GM23338 (cell line): ENCODE data around the gene SLC13A4.
"Not testable (repeated sequence)": the region's sequence is repeated elsewhere in the genome, so short reads cannot be mapped to it uniquely, and the experiment has no call there.

Experiments used
- CREB1 ChIP-seq: fragments of 250-450 bp; sonication (Bioruptor Pico); IDR thresholded peaks from 2 replicates; pipeline ENCODE4 v1.5.0; 2020; ENCODE audit warnings: low read depth, mild to moderate bottlenecking, moderate library complexity
- EZH2 ChIP-seq: fragments of 200-600 bp; sonication (generic); IDR thresholded peaks from one replicate; pipeline ENCODE4 v1.8.0; 2017; ENCODE audit warnings: antibody characterized with exemption, mild to moderate bottlenecking, low read depth; ENCODE audit not compliant: unreplicated experiment
- JUNB ChIP-seq: IDR thresholded peaks from one replicate; pipeline ENCODE4 v1.6.1; 2016; ENCODE audit warnings: antibody characterized with exemption; ENCODE audit not compliant: unreplicated experiment
- POLR2AphosphoS5 ChIP-seq: IDR thresholded peaks from 2 replicates; pipeline ENCODE4 v1.6.1; 2016; ENCODE audit warnings: antibody characterized with exemption, low read depth
- STAT1 ChIP-seq: IDR thresholded peaks from one replicate; pipeline ENCODE4 v1.6.1; 2016; ENCODE audit warnings: antibody characterized with exemption; ENCODE audit not compliant: unreplicated experiment
- ZNF114 ChIP-seq: fragments of 250-450 bp; sonication (Bioruptor Pico); IDR thresholded peaks from 2 replicates; pipeline ENCODE4 v1.5.0; 2020; ENCODE audit warnings: mild to moderate bottlenecking, moderate library complexity
- ZNF331 ChIP-seq: fragments of 250-450 bp; sonication (Bioruptor Pico); IDR thresholded peaks from 2 replicates; pipeline ENCODE4 v1.5.0; 2020; ENCODE audit warnings: low read depth, mild to moderate bottlenecking, moderate library complexity
- TF ChIP-seq, protein P1 (sequence below), 2 experiments: fragments of 200-600 bp in 1 of 2; sonication (generic) in 1 of 2; conservative IDR thresholded peaks; 2 replicates each; pipeline versions ENCODE4 v1.5.1 to v1.6.1; 2016 to 2017; ENCODE audit warnings: antibody characterized with exemption in 2 of 2, low read depth in 2 of 2, mild to moderate bottlenecking in 2 of 2, moderate library complexity in 1 of 2
- TF ChIP-seq, protein P2 (sequence below): IDR thresholded peaks from 2 replicates; pipeline ENCODE4 v1.6.1; 2016; ENCODE audit warnings: antibody characterized with exemption
- TF ChIP-seq, protein P3 (sequence below): IDR thresholded peaks from one replicate; pipeline ENCODE4 v1.6.1; 2018; ENCODE audit warnings: antibody characterized with exemption; ENCODE audit not compliant: unreplicated experiment

GRCh38 chr7:135737306-135737647 is 9.3 kb upstream of the SLC13A4 start:
- TF ChIP-seq, protein P1, sequence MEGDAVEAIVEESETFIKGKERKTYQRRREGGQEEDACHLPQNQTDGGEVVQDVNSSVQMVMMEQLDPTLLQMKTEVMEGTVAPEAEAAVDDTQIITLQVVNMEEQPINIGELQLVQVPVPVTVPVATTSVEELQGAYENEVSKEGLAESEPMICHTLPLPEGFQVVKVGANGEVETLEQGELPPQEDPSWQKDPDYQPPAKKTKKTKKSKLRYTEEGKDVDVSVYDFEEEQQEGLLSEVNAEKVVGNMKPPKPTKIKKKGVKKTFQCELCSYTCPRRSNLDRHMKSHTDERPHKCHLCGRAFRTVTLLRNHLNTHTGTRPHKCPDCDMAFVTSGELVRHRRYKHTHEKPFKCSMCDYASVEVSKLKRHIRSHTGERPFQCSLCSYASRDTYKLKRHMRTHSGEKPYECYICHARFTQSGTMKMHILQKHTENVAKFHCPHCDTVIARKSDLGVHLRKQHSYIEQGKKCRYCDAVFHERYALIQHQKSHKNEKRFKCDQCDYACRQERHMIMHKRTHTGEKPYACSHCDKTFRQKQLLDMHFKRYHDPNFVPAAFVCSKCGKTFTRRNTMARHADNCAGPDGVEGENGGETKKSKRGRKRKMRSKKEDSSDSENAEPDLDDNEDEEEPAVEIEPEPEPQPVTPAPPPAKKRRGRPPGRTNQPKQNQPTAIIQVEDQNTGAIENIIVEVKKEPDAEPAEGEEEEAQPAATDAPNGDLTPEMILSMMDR (conservative IDR thresholded peaks at IDR 0.05; ENCODE audit: low read depth in 2 of 2), result peak in 1 of 2 experiments; percentile 18; a peak in 1 of 4 replicates
- not testable (repeated sequence) for TF ChIP-seq EZH2; JUNB; POLR2AphosphoS5; ZNF114 (CRISPR knock-in tag); STAT1; CREB1 (CRISPR knock-in tag); ZNF331 (CRISPR knock-in tag)
- TF ChIP-seq, protein P2, sequence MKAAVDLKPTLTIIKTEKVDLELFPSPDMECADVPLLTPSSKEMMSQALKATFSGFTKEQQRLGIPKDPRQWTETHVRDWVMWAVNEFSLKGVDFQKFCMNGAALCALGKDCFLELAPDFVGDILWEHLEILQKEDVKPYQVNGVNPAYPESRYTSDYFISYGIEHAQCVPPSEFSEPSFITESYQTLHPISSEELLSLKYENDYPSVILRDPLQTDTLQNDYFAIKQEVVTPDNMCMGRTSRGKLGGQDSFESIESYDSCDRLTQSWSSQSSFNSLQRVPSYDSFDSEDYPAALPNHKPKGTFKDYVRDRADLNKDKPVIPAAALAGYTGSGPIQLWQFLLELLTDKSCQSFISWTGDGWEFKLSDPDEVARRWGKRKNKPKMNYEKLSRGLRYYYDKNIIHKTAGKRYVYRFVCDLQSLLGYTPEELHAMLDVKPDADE, result not testable (repeated sequence)
- TF ChIP-seq, protein P3, sequence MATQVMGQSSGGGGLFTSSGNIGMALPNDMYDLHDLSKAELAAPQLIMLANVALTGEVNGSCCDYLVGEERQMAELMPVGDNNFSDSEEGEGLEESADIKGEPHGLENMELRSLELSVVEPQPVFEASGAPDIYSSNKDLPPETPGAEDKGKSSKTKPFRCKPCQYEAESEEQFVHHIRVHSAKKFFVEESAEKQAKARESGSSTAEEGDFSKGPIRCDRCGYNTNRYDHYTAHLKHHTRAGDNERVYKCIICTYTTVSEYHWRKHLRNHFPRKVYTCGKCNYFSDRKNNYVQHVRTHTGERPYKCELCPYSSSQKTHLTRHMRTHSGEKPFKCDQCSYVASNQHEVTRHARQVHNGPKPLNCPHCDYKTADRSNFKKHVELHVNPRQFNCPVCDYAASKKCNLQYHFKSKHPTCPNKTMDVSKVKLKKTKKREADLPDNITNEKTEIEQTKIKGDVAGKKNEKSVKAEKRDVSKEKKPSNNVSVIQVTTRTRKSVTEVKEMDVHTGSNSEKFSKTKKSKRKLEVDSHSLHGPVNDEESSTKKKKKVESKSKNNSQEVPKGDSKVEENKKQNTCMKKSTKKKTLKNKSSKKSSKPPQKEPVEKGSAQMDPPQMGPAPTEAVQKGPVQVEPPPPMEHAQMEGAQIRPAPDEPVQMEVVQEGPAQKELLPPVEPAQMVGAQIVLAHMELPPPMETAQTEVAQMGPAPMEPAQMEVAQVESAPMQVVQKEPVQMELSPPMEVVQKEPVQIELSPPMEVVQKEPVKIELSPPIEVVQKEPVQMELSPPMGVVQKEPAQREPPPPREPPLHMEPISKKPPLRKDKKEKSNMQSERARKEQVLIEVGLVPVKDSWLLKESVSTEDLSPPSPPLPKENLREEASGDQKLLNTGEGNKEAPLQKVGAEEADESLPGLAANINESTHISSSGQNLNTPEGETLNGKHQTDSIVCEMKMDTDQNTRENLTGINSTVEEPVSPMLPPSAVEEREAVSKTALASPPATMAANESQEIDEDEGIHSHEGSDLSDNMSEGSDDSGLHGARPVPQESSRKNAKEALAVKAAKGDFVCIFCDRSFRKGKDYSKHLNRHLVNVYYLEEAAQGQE, result not testable (repeated sequence)
